Endothelial cell of umbilical vein (primary cell): Measurements from ENCODE around the gene STRIP2.

Source experiments
- EZH2 ChIP-seq: IDR thresholded peaks from 2 replicates; pipeline ENCODE4 v1.6.1; 2012; ENCODE audit warnings: borderline replicate concordance, low read depth, mild to moderate bottlenecking, moderate library complexity, low read length, inconsistent platforms; ENCODE audit not compliant: severe bottlenecking
- FOS ChIP-seq: IDR thresholded peaks from 2 replicates; pipeline ENCODE4 v1.6.1; 2011; ENCODE audit warnings: mild to moderate bottlenecking, low read length, moderate library complexity, borderline replicate concordance; ENCODE audit not compliant: insufficient read depth
- JUN ChIP-seq: IDR thresholded peaks from 2 replicates; pipeline ENCODE4 v1.6.1; 2011; ENCODE audit warnings: borderline replicate concordance, low read depth; ENCODE audit not compliant: insufficient read length, insufficient read depth
- MYC ChIP-seq: IDR thresholded peaks from one replicate; pipeline ENCODE4 v1.6.1; 2011; ENCODE audit warnings: mild to moderate bottlenecking, low read depth, low read length
- POLR2A ChIP-seq: IDR thresholded peaks from 2 replicates; pipeline ENCODE4 v1.6.1; 2012; ENCODE audit warnings: low read depth, mild to moderate bottlenecking, control low read depth, low read length
- POLR2AphosphoS5 ChIP-seq: IDR thresholded peaks from 2 replicates; pipeline ENCODE4 v1.6.1; 2012; ENCODE audit warnings: low read depth, mild to moderate bottlenecking, control low read depth, low read length, moderate library complexity; ENCODE audit not compliant: insufficient read depth
- TF ChIP-seq, protein P1 (sequence below): IDR thresholded peaks from 2 replicates; pipeline ENCODE4 v1.6.1; 2011; ENCODE audit not compliant: insufficient read depth, insufficient read length
- TF ChIP-seq, protein P2 (sequence below), 2 donors: IDR thresholded peaks; 1 replicate in 1 of 2; 2 replicates in 1 of 2; pipeline ENCODE4 v1.5.1; 2011; ENCODE audit warnings: low read length in 2 of 2, mild to moderate bottlenecking in 2 of 2, moderate library complexity in 2 of 2, control low read depth in 1 of 2, inconsistent platforms in 1 of 2, low read depth in 1 of 2; ENCODE audit not compliant: insufficient read depth in 1 of 2; ENCODE audit errors: extremely low read depth in 1 of 2

DNA sequence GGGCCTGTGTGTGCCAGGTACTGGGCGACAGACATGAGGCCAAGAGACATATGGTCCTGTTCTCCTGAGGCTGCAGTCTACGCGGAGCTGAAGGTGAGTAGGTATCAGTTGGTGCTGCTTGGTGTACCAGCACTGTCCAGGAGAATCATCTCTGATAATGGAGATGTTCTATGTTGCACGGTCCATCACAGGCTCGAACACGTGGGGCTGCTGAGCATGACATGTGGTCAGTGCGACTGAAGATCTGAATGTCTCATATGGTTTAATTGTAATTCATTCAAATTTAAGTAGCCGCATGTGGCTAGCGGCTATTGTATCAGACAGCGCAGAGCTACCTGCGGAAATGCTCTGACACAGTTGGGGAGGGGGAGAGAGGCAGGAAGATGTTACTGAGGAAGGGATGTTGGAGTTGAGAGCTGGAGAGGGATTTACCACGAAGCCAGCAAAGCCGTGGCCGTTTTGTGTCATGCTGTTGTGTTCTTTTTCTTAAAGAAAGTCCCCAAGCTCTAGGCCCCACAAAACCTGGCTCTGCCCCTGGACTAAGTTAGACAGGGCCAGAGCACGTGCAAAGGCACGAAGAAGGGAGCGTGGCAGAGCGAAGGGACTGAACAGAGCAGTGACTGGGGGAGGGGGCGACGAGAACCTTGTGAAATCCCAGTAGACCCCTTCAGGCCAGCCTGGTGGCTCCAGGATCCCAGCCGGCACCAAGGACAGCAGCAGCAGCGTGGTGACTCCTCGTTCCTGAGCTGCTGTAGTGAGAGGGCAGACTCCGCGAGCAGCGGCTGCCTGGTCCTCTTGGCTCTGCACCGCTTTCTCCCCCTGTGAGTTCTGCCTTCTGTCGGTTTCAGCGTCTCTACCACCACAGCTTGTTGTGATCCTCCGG is 88.1 kb downstream of the STRIP2 start:
- TF ChIP-seq, protein P1, sequence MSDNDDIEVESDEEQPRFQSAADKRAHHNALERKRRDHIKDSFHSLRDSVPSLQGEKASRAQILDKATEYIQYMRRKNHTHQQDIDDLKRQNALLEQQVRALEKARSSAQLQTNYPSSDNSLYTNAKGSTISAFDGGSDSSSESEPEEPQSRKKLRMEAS: no peak
- no peak for TF ChIP-seq EZH2
- no peak for TF ChIP-seq MYC
- TF ChIP-seq, protein P2, sequence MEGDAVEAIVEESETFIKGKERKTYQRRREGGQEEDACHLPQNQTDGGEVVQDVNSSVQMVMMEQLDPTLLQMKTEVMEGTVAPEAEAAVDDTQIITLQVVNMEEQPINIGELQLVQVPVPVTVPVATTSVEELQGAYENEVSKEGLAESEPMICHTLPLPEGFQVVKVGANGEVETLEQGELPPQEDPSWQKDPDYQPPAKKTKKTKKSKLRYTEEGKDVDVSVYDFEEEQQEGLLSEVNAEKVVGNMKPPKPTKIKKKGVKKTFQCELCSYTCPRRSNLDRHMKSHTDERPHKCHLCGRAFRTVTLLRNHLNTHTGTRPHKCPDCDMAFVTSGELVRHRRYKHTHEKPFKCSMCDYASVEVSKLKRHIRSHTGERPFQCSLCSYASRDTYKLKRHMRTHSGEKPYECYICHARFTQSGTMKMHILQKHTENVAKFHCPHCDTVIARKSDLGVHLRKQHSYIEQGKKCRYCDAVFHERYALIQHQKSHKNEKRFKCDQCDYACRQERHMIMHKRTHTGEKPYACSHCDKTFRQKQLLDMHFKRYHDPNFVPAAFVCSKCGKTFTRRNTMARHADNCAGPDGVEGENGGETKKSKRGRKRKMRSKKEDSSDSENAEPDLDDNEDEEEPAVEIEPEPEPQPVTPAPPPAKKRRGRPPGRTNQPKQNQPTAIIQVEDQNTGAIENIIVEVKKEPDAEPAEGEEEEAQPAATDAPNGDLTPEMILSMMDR (IDR thresholded peaks at IDR 0.05; ENCODE audit: extremely low read depth in 1 of 2, insufficient read depth in 1 of 2, low read depth in 1 of 2, low read length in 2 of 2): no peak
- TF ChIP-seq POLR2AphosphoS5: no peak
- no peak for TF ChIP-seq POLR2A
- TF ChIP-seq JUN: no peak
- no peak for TF ChIP-seq FOS
